ENCODE data around the gene PRSS12. TPM values are rescaled to one million over a fixed set of nuclear protein-coding genes. Genes with fewer than 3 reads are reported as not detected.

PRSS12 gene
- total RNA-seq, 1 donor from 2014 or later: 15.0 TPM

DNA sequence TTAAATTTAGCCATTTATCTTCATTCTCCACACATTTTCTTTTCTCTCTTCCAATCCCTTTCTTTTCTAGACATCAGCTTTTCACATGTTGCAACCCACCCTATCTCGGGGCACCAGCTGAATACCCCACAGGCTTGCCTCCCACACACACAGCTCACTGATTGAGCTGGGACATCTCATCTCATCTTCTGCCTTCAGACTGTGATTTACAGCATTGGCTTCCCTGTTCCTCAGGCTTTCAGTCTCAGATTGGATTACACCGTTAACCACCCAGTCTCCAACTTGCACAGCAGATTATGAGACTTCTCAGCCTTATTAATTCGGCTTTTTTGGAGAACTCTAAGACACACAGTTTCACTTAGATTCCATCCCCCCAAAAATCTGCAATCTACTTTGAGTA, 93.7 kb downstream of the PRSS12 start:
- no peak for DNase-seq (ENCODE audit: extremely low spot score in 2 of 2)
- Histone ChIP-seq H3K4me3 (no peak overlapping the region), H3K27ac (no peak overlapping the region), H3K9me3 (no peaks in the 10 kb centered on the region), H3K4me1 (no peaks in the 10 kb centered on the region), H3K27me3 (no peaks in the 10 kb centered on the region), H3K36me3 (no peaks in the 10 kb centered on the region)
- intact Hi-C loops (cut with DNase I): no loop called here
- TF ChIP-seq POLR2A (IDR thresholded peaks at IDR 0.05) (no peak), POLR2AphosphoS5 (IDR thresholded peaks at IDR 0.05; ENCODE audit: insufficient read depth in 1 of 2, low read depth in 1 of 2) (no peak)
- TF ChIP-seq, protein P1, sequence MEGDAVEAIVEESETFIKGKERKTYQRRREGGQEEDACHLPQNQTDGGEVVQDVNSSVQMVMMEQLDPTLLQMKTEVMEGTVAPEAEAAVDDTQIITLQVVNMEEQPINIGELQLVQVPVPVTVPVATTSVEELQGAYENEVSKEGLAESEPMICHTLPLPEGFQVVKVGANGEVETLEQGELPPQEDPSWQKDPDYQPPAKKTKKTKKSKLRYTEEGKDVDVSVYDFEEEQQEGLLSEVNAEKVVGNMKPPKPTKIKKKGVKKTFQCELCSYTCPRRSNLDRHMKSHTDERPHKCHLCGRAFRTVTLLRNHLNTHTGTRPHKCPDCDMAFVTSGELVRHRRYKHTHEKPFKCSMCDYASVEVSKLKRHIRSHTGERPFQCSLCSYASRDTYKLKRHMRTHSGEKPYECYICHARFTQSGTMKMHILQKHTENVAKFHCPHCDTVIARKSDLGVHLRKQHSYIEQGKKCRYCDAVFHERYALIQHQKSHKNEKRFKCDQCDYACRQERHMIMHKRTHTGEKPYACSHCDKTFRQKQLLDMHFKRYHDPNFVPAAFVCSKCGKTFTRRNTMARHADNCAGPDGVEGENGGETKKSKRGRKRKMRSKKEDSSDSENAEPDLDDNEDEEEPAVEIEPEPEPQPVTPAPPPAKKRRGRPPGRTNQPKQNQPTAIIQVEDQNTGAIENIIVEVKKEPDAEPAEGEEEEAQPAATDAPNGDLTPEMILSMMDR (IDR thresholded peaks at IDR 0.05): no peak

DNA sequence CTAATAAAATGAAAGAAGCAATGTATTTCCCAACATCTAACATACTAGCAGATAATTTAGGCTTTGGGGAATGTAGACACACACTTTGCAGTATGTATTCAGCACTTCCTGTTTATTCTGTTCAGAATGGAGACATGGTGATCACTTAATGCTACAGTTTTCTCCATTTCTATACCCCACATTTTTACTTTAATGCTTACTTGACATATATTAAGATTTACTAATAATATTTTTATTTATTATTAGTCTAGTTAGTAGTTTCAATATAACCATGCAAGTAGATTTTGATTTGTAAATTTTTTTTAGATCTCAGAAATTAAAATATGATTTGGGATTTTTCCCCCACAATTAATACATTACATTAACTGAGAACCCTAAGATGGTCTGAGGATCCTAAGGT, 98.4 kb downstream of the PRSS12 start:
- Histone ChIP-seq H3K36me3 (no peaks in the 10 kb centered on the region), H3K27ac (no peak overlapping the region), H3K27me3 (no peaks in the 10 kb centered on the region), H3K4me3 (no peak overlapping the region), H3K9me3 (no peaks in the 10 kb centered on the region), H3K4me1 (no peaks in the 10 kb centered on the region)
- no peak for DNase-seq (ENCODE audit: extremely low spot score in 2 of 2)
- intact Hi-C loops (cut with DNase I): no loop called here
- TF ChIP-seq, protein P1 (IDR thresholded peaks at IDR 0.05): no peak
- TF ChIP-seq POLR2A (IDR thresholded peaks at IDR 0.05): no peak
- no peak for TF ChIP-seq POLR2AphosphoS5 (IDR thresholded peaks at IDR 0.05; ENCODE audit: insufficient read depth in 1 of 2, low read depth in 1 of 2)

DNA sequence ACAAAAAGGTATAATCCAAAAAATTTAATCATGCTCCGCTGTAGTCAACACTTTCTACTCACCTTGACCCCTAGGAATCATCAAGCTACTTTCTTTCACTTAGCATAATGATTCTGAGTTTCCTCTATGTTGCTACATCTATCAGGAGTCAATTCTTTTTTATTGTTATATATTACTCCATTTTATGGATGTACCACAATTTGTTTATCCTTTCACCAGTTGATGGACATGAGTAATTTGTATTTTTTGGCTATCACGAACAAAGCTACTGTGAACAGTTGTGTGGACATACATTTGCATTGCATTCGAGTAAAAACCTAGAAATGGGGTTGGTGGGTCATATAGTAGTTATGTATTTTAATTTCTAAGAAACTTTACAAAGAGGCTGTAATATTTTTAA, 102.9 kb downstream of the PRSS12 start:
- Histone ChIP-seq H3K4me1 (no peaks in the 10 kb centered on the region), H3K4me3 (no peak overlapping the region), H3K9me3 (no peaks in the 10 kb centered on the region), H3K27ac (no peak overlapping the region), H3K27me3 (no peaks in the 10 kb centered on the region), H3K36me3 (no peaks in the 10 kb centered on the region)
- intact Hi-C loops (cut with DNase I): no loop called here
- TF ChIP-seq, protein P1 (IDR thresholded peaks at IDR 0.05): no peak
- no peak for TF ChIP-seq POLR2AphosphoS5 (IDR thresholded peaks at IDR 0.05; ENCODE audit: insufficient read depth in 1 of 2, low read depth in 1 of 2)
- no peak for TF ChIP-seq POLR2A (IDR thresholded peaks at IDR 0.05)
- DNase-seq (ENCODE audit: extremely low spot score in 2 of 2): no peak

DNA sequence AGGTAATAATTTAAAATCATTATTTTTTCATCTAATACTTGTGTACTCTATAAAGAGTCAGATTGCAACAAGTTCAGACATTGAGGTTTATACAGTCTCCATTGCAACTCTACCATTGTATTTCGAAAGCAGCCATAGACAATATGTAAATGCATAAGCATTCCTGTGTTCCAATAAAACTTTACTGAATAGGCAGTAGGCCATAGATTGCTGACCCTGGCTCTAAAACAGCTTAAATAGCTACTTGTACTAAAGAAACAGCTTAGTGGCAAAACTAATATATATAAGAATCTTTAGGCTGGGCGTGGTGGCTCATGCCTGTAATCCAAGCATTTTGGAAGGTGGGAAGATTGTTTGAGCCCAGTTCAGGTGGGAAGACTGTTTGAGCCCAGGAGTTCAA, 115.3 kb downstream of the PRSS12 start:
- no peak for DNase-seq (ENCODE audit: extremely low spot score in 2 of 2)
- intact Hi-C loops (cut with DNase I): no loop called here
- TF ChIP-seq, protein P1 (IDR thresholded peaks at IDR 0.05): no peak
- TF ChIP-seq POLR2AphosphoS5 (IDR thresholded peaks at IDR 0.05; ENCODE audit: insufficient read depth in 1 of 2, low read depth in 1 of 2) (no peak), POLR2A (IDR thresholded peaks at IDR 0.05) (no peak)
- Histone ChIP-seq H3K27ac (no peak overlapping the region), H3K27me3 (no peaks in the 10 kb centered on the region), H3K36me3 (no peaks in the 10 kb centered on the region), H3K4me1 (no peaks in the 10 kb centered on the region), H3K9me3 (no peaks in the 10 kb centered on the region), H3K4me3 (no peak overlapping the region)

DNA sequence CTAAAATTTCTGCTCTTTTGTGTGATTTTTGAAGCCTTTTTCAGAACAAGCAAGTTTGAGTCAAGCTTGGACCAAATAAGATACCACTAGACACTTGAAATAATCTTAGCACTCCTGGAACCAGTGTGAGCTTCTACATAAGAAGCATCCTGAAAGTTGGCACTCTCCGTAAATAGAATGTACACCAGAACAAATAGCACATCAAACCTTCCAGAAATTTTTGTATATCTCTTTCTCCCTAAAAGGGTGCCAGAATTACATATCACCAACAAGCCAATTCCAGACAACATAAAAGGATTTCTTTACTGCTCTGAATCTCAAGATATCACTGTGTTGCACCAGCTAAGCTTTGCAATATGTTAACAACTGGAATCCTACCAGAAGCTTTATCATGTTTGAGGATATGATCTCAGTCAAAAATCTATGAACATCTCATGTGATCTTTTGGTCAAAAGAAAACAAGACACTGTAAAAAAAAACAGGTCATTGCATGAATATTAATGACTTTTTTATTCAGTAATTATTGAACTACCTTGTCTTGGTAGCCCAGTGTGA, 117.2 kb downstream of the PRSS12 start:
- TF ChIP-seq POLR2AphosphoS5 (IDR thresholded peaks at IDR 0.05; ENCODE audit: insufficient read depth in 1 of 2, low read depth in 1 of 2): no peak
- no peak for TF ChIP-seq POLR2A (IDR thresholded peaks at IDR 0.05)
- TF ChIP-seq, protein P1 (IDR thresholded peaks at IDR 0.05): no peak
- H3K27ac ChIP-seq: no peak overlapping the region
- no peaks in the 10 kb centered on the region for H3K9me3 ChIP-seq
- no peaks in the 10 kb centered on the region for H3K4me1 ChIP-seq
- H3K27me3 ChIP-seq: no peaks in the 10 kb centered on the region
- DNase-seq (ENCODE audit: extremely low spot score in 2 of 2): no peak
- H3K36me3 ChIP-seq: no peaks in the 10 kb centered on the region
- intact Hi-C loops (cut with DNase I): no loop called here
- no peak overlapping the region for H3K4me3 ChIP-seq

All from vagina (tissue), 2 donors.